ENCODE measurements around the gene TBXA2R.

- TF ChIP-seq CTCF (IDR thresholded peaks at IDR 0.05; ENCODE audit: insufficient read depth, low read length, poor library complexity, severe bottlenecking) (no peak), EZH2phosphoT487 (conservative IDR thresholded peaks at IDR 0.05; ENCODE audit: low read length) (no peak)
Measured at GRCh38 chr19:3575949-3576673, 30.6 kb downstream of the TBXA2R start.

Data from SU-DHL-6 (cell line).